GM10266 (cell line): Measurements from ENCODE around the gene ELF5.

Experiments
- DNase-seq: peaks from one replicate; pipeline ENCODE4 v3.0.0; 2012; ENCODE audit errors: extremely low spot score
- TF ChIP-seq, protein P1 (sequence below): IDR thresholded peaks from 2 replicates; pipeline ENCODE4 v1.5.1; 2012; ENCODE audit warnings: mild to moderate bottlenecking, low read depth; ENCODE audit not compliant: control insufficient read depth, insufficient read depth; ENCODE audit errors: missing control alignments

The ELF5 gene

DNA sequence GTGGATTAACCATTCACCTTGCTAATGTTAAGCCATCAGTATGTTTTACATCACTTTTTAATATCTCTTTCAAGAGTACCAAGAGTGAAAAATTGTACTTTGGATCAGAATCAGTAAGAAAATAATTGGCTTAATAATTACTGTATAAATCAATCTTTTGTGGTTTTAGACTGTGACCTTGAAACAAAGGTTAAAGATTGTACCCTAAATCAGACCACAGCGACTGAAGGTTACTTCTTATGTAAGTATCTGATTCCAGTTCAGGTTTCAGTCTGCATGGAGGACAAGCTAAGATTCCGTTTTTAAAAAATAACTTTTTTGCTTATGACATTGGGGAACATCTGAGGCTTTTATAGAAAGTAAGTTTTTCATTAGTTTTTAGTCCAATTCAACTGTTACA, 56.0 kb downstream of the ELF5 start:
- TF ChIP-seq, protein P1, sequence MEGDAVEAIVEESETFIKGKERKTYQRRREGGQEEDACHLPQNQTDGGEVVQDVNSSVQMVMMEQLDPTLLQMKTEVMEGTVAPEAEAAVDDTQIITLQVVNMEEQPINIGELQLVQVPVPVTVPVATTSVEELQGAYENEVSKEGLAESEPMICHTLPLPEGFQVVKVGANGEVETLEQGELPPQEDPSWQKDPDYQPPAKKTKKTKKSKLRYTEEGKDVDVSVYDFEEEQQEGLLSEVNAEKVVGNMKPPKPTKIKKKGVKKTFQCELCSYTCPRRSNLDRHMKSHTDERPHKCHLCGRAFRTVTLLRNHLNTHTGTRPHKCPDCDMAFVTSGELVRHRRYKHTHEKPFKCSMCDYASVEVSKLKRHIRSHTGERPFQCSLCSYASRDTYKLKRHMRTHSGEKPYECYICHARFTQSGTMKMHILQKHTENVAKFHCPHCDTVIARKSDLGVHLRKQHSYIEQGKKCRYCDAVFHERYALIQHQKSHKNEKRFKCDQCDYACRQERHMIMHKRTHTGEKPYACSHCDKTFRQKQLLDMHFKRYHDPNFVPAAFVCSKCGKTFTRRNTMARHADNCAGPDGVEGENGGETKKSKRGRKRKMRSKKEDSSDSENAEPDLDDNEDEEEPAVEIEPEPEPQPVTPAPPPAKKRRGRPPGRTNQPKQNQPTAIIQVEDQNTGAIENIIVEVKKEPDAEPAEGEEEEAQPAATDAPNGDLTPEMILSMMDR, result no peak
- DNase-seq, result no peak

DNA sequence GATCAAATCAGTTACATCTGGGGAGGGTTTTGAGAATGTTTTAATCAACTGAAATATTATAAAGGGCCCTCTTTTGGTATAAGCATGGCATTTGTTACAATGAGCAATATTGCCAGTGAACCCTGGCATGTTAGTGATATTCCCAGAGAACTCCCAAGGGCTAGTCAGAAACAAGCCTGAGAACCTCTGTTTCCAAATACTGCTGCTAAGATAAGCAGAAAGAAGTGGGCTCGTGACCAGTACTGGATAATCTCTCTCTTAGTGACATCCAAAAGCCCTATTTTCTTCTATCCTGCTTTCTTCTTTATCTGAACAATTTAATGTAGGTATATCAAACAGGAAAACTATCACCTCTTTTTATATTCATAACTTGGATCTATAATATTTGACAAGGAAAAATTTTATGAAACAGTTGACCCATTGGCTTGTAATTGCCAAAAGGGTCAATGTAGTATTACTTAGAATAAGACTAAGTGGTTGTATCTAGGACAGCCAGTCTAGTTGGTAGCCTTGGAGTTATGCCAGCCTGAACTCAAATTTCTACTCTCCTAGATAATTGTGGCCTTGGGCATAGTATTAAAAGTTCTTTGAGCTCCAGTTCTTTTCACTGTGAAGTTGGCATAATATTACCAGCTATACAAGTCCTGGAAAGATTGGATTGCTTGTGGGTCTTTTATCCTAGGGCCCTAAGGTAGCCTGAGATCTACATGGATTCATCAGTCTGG, 59.1 kb downstream of the ELF5 start:
- no peak for DNase-seq
- TF ChIP-seq, protein P1, result no peak

DNA sequence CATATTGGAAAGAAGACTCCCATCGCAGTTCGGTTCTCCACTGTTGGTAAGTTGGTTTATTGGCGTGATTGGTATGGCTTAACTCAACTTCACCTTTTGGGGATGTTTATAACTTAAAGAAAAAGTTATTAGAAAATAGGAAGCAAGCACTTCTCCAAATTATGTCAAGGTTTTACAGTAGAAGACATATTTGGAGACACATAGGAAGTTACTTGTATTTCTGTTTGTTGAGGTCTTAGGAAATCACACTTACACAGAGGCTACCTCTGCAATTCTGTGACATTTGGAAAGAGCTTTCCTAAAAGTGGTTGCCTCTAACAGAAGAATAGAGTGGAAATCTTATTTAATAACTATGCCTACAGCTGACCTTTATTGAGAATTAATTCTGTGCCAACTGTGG, 62.5 kb downstream of the ELF5 start:
- TF ChIP-seq, protein P1, result no peak
- no peak for DNase-seq

DNA sequence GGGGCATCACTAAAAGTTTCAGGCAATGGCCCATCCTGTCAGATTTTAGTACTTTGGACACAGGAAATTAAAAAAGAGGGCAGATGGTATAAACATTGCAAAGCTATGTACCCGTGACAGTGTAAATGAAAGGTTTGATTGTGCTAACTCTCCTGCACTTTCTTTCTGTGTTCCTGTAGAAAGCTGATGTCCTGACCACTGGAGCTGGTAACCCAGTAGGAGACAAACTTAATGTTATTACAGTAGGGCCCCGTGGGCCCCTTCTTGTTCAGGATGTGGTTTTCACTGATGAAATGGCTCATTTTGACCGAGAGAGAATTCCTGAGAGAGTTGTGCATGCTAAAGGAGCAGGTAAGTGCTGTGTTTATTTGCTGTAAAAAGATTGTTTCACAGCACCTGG, 64.6 kb downstream of the ELF5 start:
- no peak for DNase-seq
- TF ChIP-seq, protein P1, result no peak

DNA sequence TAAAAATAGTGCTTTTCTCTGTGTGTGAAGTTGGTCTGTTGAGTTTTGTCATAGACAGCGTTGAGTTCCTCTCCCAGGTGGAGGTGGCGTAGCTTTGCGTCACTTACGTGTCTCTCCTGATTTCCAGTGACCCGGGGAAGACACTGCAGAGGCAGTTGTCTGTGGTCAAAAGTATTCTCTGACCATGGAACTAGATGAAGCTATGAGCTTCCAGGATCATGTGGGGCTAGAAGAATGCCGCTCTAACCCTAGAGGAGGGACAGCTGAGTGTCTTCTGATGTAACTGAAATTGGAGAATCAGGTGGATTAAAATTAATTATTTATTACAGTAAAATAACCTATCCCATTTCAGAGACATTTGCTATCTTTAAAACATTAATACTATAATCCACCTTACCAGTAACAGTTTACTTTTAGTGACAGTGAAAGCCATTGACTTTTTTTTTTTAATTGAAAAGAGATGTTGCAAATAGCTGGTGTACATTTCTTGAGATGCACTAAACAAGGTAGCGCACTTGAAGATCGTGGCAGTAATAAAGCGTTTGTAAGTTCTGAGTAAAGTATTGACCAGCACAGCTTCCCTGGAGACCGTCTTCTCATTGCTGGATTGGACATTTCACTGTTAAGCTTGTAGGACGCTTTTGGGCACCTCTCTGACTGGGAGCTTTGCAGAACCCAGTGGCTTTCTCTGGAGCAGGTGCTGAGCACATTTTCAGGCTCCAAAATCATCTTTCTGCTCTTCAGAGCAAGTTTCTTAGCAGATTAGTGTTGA, 65.2 kb downstream of the ELF5 start:
- DNase-seq, result no peak
- TF ChIP-seq, protein P1, result no peak

DNA sequence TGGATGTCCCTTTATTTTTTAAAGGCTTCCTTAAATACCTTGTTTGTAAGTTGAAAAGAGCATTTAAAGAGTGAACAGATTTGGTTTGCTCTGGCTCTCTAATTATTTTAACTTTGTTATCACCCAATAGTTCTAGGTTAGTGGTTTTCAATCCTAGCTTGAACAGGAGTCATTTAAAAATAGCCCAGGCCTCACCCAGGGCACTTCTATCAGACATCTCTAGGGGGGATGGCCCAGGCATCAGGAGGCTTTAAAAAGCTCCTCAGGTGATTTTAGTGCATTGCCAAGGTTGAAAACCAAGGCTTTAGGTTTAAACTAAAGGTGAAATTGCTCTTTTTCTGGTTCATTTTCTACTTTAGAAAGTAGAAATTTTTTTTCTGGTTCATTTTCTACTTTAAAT, 66.5 kb downstream of the ELF5 start:
- DNase-seq, result no peak
- TF ChIP-seq, protein P1, result no peak

DNA sequence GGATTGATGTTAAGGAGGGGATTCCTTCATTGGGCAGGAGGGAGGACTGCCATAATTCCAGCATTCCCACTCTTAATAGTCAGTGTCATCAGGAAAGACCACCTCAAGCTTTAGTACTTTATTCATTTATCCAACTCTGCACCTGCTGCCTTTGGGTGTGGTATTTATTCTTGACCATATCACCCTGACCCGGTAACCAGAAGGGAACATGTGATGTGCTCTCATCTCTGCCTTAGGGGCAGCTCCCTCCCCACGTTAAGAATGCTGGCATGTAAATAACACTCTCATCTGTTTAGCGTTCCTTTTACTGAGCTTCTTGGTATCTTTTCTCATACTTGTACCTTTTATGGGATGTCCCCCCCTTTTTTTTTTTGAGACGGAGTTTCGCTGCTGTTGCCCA, 67.2 kb downstream of the ELF5 start:
- TF ChIP-seq, protein P1, result no peak
- no peak for DNase-seq
